Mesendoderm (in vitro differentiated cells): ENCODE data around the gene TMC3.

Experiments
- DNase-seq: peaks from one replicate; pipeline ENCODE4 v3.0.0; 2013
- H2AK5ac ChIP-seq: 2 replicates; pipeline ENCODE4 v1.6.1; 2013; ENCODE audit warnings: low read length, inconsistent platforms
- H2BK120ac ChIP-seq: 2 replicates; pipeline ENCODE4 v1.6.1; 2013; ENCODE audit warnings: low read depth, mild to moderate bottlenecking, low read length, moderate library complexity, mixed read lengths
- H2BK15ac ChIP-seq: replicated peaks from 2 replicates; pipeline ENCODE4 v1.6.1; 2013; ENCODE audit warnings: low read depth, mild to moderate bottlenecking, moderate library complexity
- H2BK5ac ChIP-seq: 2 replicates; pipeline ENCODE4 v1.6.1; 2013; ENCODE audit warnings: low read length, inconsistent platforms
- H3K18ac ChIP-seq: 2 replicates; pipeline ENCODE4 v1.6.1; 2013; ENCODE audit warnings: mild to moderate bottlenecking, low read length, mixed read lengths
- H3K23ac ChIP-seq: one replicate; pipeline ENCODE4 v1.6.1; 2013; ENCODE audit warnings: low read length
- H3K27ac ChIP-seq: 2 replicates; pipeline ENCODE4 v1.5.1; 2013; ENCODE audit warnings: low read depth, mild to moderate bottlenecking, inconsistent platforms, low read length, moderate library complexity
- H3K27me3 ChIP-seq: 2 replicates; pipeline ENCODE4 v1.6.1; 2013; ENCODE audit warnings: low read length, control low read depth, mild to moderate bottlenecking, inconsistent platforms; ENCODE audit not compliant: insufficient read depth, poor library complexity
- H3K36me3 ChIP-seq: 2 replicates; pipeline ENCODE4 v1.6.1; 2013; ENCODE audit warnings: low read length, inconsistent platforms; ENCODE audit not compliant: control insufficient read depth, insufficient read depth
- H3K4ac ChIP-seq: one replicate; pipeline ENCODE4 v1.6.1; 2013; ENCODE audit warnings: low read depth, mild to moderate bottlenecking, low read length, moderate library complexity
- H3K4me1 ChIP-seq: 2 replicates; pipeline ENCODE4 v1.6.1; 2013; ENCODE audit warnings: low read depth, low read length, inconsistent platforms; ENCODE audit not compliant: control insufficient read depth
- H3K4me2 ChIP-seq: 2 replicates; pipeline ENCODE4 v1.6.1; 2013; ENCODE audit warnings: low read length
- H3K4me3 ChIP-seq: 2 replicates; pipeline ENCODE4 v1.5.1; 2013; ENCODE audit warnings: mild to moderate bottlenecking, low read length
- H3K56ac ChIP-seq: one replicate; pipeline ENCODE4 v1.6.1; 2013; ENCODE audit warnings: low read length
- H3K79me1 ChIP-seq: 2 replicates; pipeline ENCODE4 v1.6.1; 2013; ENCODE audit warnings: low read length, inconsistent platforms
- H3K79me2 ChIP-seq: 2 replicates; pipeline ENCODE4 v1.6.1; 2013; ENCODE audit warnings: mild to moderate bottlenecking, low read length; ENCODE audit not compliant: control insufficient read depth, insufficient read depth
- H3K9ac ChIP-seq: 2 replicates; pipeline ENCODE4 v1.6.1; 2013; ENCODE audit warnings: low read length, inconsistent platforms
- H4K5ac ChIP-seq: one replicate; pipeline ENCODE4 v1.6.1; 2013; ENCODE audit warnings: low read length
- H4K8ac ChIP-seq: one replicate; pipeline ENCODE4 v1.6.1; 2013; ENCODE audit warnings: low read depth, mild to moderate bottlenecking, control low read depth, low read length, moderate library complexity
- WGBS: extraction: QIAGEN DNeasy Blood & Tissue Kit; methylation state at CpG from one replicate; pipeline ENCODE4 v1.1.7; 2013; ENCODE audit warnings: low lambda C conversion rate, missing lambda C conversion rate; ENCODE audit not compliant: insufficient coverage; ENCODE audit errors: extremely low coverage; 5-methylcytosine and 5-hydroxymethylcytosine counted together

Gene TMC3

DNA sequence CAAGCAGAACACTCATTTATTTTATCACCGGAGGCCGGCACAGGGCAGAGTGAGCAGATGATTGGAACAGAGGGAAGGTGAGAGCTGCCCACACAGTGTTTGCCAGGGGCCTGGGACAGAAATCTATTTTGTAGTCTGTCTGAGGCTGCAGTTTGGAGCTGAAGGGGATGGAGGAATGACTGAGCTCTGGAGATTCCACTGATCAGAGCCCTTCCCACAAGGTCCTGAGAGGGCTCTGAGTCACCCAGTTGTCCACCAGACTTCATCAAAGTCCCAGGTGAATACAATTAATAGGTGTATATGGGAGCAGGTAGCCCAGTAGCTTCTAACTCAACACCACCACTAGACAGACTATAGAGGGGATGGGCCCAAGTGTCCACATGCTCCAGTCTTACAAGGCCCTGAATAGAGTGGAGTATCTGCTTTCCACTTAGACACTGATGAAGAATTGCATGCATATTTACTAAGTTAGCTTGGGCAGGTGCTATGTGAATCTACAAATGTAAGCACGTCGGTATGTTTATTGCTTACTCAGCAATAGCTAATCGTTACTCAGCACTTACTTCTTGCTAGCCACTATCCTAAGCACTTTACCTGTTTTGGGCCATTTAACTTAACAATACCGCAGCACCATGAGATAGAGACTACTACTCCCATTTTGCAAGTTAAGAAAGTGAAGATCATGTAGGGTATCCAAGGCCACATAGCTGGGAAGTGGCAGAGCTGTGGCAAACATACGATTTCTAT lies 47.4 kb downstream of the TMC3 start:
- Histone ChIP-seq H3K23ac (no peak overlapping the region), H2AK5ac (no peak overlapping the region), H3K9ac (no peak overlapping the region), H3K4me3 (no peak overlapping the region), H3K4ac (no peak overlapping the region), H4K5ac (no peak overlapping the region), H3K27ac (no peak overlapping the region), H3K4me2 (no peak overlapping the region), H3K56ac (no peak overlapping the region), H2BK5ac (no peak overlapping the region), H4K8ac (no peak overlapping the region), H3K79me2 (no peaks in the 10 kb centered on the region), H3K4me1 (no peaks in the 10 kb centered on the region), H3K18ac (no peak overlapping the region), H2BK120ac (no peak overlapping the region), H3K27me3 (no peaks in the 10 kb centered on the region), H2BK15ac (no peak overlapping the region), H3K36me3 (no peaks in the 10 kb centered on the region), H3K79me1 (no peaks in the 10 kb centered on the region)
- DNase-seq: no peak
- WGBS: no CpG with 5 or more reads among the region's 7 CpGs

DNA sequence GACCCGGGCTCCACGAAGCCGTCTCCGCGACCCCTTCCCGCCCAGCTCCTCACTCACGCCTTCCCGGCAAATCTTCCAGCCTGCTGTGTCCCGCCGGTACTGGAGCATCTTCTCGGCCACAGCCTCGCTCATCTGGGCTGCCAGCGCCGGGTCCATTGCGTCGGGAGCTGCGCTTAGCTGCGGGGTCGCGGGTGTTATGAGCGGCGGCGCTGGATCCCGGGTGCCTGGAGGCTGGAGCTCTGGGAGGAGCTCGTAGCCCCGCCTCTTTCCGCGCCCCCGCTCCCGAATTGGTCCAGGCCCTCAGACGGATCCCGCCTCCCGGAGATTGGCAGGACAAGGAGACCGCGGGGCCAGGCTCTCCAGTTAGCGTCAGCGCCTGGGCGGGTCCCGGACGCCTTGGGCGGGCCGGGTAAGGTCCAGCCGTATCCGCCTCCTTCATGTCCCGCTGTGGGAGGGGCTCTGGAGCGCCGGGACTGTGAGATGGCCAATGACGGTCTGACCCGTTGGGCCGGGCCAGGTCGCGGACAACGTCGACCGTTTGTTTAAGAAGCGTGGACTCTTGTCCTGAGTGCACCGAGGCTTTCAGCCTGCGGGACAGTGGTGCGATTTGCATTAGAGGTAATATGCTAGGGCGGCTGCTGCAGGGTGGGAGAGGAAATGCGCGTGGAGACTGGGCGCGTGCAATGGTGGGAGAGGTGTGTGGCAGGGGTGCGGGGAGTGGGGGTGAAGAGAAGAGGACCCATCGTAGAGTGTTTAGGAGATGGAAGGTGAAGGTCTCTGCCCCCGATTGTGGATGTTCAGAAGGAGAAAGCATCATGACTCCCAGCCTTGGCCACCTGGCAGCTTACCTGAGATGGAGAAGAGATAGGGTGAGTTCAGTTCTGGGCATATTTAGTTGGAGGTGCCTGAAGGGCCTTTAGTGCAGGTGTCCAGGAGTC lies 49.8 kb downstream of the TMC3 start, which contains the start of gene STARD5:
Gene STARD5, minus strand, starts transcription at position 198 of the 938 bp plus-strand sequence. Its CDS starts 42 bp downstream, at position 156.
- Histone ChIP-seq H4K5ac (no peak within 1 kb of the TSS), H3K36me3 (no peaks in the 10 kb centered on the region), H2BK5ac (no peak within 1 kb of the TSS), H2AK5ac (no peak within 1 kb of the TSS), H2BK120ac (no peak within 1 kb of the TSS), H3K56ac (peak within 1 kb of the TSS; percentile 93), H3K27me3 (no peaks in the 10 kb centered on the region), H3K9ac (peak within 1 kb of the TSS; percentile 91), H3K27ac (no peak within 1 kb of the TSS), H3K79me2 (no peaks in the 10 kb centered on the region), H2BK15ac (no peak within 1 kb of the TSS), H3K23ac (peak within 1 kb of the TSS; percentile 20), H4K8ac (no peak within 1 kb of the TSS), H3K79me1 (no peaks in the 10 kb centered on the region), H3K4ac (no peak within 1 kb of the TSS), H3K4me2 (peak within 1 kb of the TSS; percentile 89), H3K18ac (no peak within 1 kb of the TSS), H3K4me1 (no peaks in the 10 kb centered on the region), H3K4me3 (peak within 1 kb of the TSS; percentile 90)
- WGBS: no CpG with 5 or more reads among the region's 67 CpGs
- peak; percentile 99 for DNase-seq

DNA sequence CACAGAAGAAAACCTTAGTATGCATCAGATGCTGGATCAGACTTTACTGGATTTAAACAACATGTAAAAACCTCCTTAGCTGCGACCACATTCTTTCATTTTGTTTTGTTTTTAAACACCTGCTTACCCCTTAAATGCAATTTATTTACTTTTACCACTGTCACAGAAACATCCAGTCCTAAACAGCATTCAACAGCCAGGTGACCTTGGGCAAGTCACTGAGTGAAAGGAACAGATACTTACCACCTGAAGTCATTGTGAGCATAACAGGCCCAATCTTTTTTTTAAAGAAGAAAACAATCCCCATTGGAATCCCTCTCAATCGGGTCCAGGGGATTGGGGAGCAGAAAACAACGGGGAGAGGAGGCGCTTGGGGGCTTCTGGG lies 50.5 kb downstream of the TMC3 start:
- Histone ChIP-seq H3K79me2 (no peaks in the 10 kb centered on the region), H3K27me3 (no peaks in the 10 kb centered on the region), H2BK15ac (no peak overlapping the region), H3K27ac (no peak overlapping the region), H4K8ac (no peak overlapping the region), H3K79me1 (no peaks in the 10 kb centered on the region), H3K4me2 (peak overlapping the region; percentile 89), H3K18ac (no peak overlapping the region), H2BK5ac (no peak overlapping the region), H3K9ac (peak overlapping the region; percentile 91), H3K56ac (peak overlapping the region; percentile 93), H3K23ac (no peak overlapping the region), H3K36me3 (no peaks in the 10 kb centered on the region), H3K4ac (no peak overlapping the region), H2AK5ac (no peak overlapping the region), H3K4me3 (peak overlapping the region; percentile 90), H3K4me1 (no peaks in the 10 kb centered on the region), H4K5ac (no peak overlapping the region), H2BK120ac (no peak overlapping the region)
- WGBS: no CpG with 5 or more reads among the region's 4 CpGs
- DNase-seq: peak; percentile 19

DNA sequence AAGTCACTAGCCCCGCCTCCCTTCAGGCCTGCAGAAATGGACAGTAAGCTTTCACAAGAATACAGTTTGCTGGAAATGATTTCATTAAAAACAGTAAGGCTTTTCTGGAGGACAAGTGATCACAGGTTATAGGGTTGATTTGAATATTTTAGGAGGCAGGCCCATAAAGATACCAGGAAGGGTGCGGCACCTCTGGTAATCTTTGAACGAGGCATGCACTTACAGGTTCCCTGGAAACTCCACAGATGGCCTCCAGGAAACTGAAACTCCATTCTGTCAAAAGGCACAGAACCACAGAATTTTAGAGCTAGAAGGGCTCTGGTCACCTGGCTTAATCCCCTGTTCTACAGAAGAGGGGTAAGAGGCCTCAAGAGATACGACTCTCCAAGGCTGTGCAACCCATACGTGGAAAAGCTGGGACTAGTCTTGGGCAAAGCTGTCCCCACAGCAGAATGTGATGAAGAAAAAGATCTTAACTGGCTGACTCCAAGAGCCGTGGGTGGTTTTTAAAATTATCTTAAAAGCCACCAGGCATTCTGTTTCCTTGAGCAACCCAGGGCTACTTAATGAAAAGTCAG lies 51.2 kb downstream of the TMC3 start:
- no peak overlapping the region for H4K5ac ChIP-seq
- H2AK5ac ChIP-seq: no peak overlapping the region
- no peak overlapping the region for H3K4me2 ChIP-seq
- no peak overlapping the region for H3K9ac ChIP-seq
- no peak overlapping the region for H3K4me3 ChIP-seq
- no peaks in the 10 kb centered on the region for H3K79me2 ChIP-seq
- no peak overlapping the region for H4K8ac ChIP-seq
- no peaks in the 10 kb centered on the region for H3K4me1 ChIP-seq
- no peaks in the 10 kb centered on the region for H3K36me3 ChIP-seq
- H3K79me1 ChIP-seq: no peaks in the 10 kb centered on the region
- H2BK5ac ChIP-seq: no peak overlapping the region
- no CpG with 5 or more reads among the region's 6 CpGs for WGBS
- H3K23ac ChIP-seq: no peak overlapping the region
- no peak overlapping the region for H2BK15ac ChIP-seq
- no peak overlapping the region for H3K4ac ChIP-seq
- H3K27ac ChIP-seq: no peak overlapping the region
- no peak for DNase-seq
- H2BK120ac ChIP-seq: no peak overlapping the region
- H3K18ac ChIP-seq: no peak overlapping the region
- H3K27me3 ChIP-seq: no peaks in the 10 kb centered on the region
- no peak overlapping the region for H3K56ac ChIP-seq

DNA sequence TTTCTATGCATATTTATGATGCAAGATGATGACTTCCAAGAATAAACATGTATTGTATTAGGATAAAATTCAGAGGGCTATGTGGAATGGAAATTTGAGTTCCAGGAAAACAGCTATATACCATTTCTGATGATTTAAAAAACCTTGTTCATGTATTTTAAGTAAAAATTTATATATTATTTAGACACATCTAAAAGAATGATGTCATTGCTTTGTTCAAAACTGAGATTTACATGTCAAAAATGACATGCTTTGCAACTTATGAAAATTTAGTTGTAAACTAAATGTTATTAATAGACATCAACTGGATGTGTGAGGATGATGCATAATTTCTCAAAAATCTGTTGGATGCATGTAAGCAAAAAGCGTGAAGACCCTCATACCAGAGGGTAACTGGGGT lies 52.3 kb downstream of the TMC3 start:
- H3K36me3 ChIP-seq: no peaks in the 10 kb centered on the region
- H2AK5ac ChIP-seq: no peak overlapping the region
- H3K79me1 ChIP-seq: no peaks in the 10 kb centered on the region
- no peak overlapping the region for H2BK15ac ChIP-seq
- H3K79me2 ChIP-seq: no peaks in the 10 kb centered on the region
- H4K8ac ChIP-seq: no peak overlapping the region
- no peak overlapping the region for H3K4me2 ChIP-seq
- H3K4me1 ChIP-seq: no peaks in the 10 kb centered on the region
- H3K56ac ChIP-seq: no peak overlapping the region
- no CpG with 5 or more reads among the region's 1 CpG for WGBS
- H4K5ac ChIP-seq: no peak overlapping the region
- H2BK5ac ChIP-seq: no peak overlapping the region
- H3K9ac ChIP-seq: no peak overlapping the region
- no peaks in the 10 kb centered on the region for H3K27me3 ChIP-seq
- no peak for DNase-seq
- no peak overlapping the region for H3K4ac ChIP-seq
- H3K23ac ChIP-seq: no peak overlapping the region
- H3K4me3 ChIP-seq: no peak overlapping the region
- H2BK120ac ChIP-seq: no peak overlapping the region
- H3K27ac ChIP-seq: no peak overlapping the region
- no peak overlapping the region for H3K18ac ChIP-seq
